Esophagus (tissue), 2 donors: ENCODE data around the gene NUP50. TPM values are rescaled to one million over a fixed set of nuclear protein-coding genes. Genes with fewer than 3 reads are reported as not detected.

Experiments
- H3K27ac ChIP-seq, 2 donors: one replicate each; pipeline ENCODE4 v1.5.1; 2013; ENCODE audit warnings: low read depth in 2 of 2, mild to moderate bottlenecking in 2 of 2, inconsistent platforms in 1 of 2, low read length in 1 of 2, moderate library complexity in 1 of 2
- H3K27me3 ChIP-seq, 2 donors: one replicate each; pipeline ENCODE4 v1.6.1; 2013; ENCODE audit warnings: low read length in 2 of 2, control low read depth in 1 of 2, mild to moderate bottlenecking in 1 of 2; ENCODE audit not compliant: insufficient read depth in 2 of 2, control insufficient read depth in 1 of 2
- H3K36me3 ChIP-seq, 2 donors: one replicate each; pipeline ENCODE4 v1.6.1; 2013; ENCODE audit warnings: low read length in 1 of 2; ENCODE audit not compliant: control insufficient read depth in 2 of 2, insufficient read depth in 2 of 2
- H3K4me1 ChIP-seq, 2 donors: one replicate each; pipeline ENCODE4 v1.6.1; 2013; ENCODE audit warnings: low read length in 1 of 2; ENCODE audit not compliant: control insufficient read depth in 2 of 2, insufficient read depth in 2 of 2
- H3K4me3 ChIP-seq, 2 donors: one replicate each; pipeline ENCODE4 v1.5.1; 2013; ENCODE audit warnings: low read length in 2 of 2, mild to moderate bottlenecking in 2 of 2, low read depth in 1 of 2, moderate library complexity in 1 of 2
- H3K9me3 ChIP-seq, 2 donors: one replicate each; pipeline ENCODE4 v1.6.1; 2013; ENCODE audit warnings: mild to moderate bottlenecking in 2 of 2, low read depth in 1 of 2, low read length in 1 of 2, moderate library complexity in 1 of 2; ENCODE audit not compliant: control insufficient read depth in 2 of 2, insufficient read depth in 1 of 2
- WGBS, 2 donors: extraction: QIAGEN DNeasy Blood & Tissue Kit; methylation state at CpG; one replicate each; pipeline ENCODE4 v1.1.7; 2013; 5-methylcytosine and 5-hydroxymethylcytosine counted together
- polyA plus RNA-seq, 2 donors: library from polyadenylated mRNA; stranded (reverse); fragments of 200-250 nt; gene quantifications; one replicate each; pipeline ENCODE4 v1.2.3, GENCODE V29; 2013
- donor health status: healthy with polysubstance abuse.
- donor health status: Bipolar disorder and iron deficiency.

NUP50 gene
- polyA plus RNA-seq, 2 donors = 19.7 to 21.5 TPM

DNA sequence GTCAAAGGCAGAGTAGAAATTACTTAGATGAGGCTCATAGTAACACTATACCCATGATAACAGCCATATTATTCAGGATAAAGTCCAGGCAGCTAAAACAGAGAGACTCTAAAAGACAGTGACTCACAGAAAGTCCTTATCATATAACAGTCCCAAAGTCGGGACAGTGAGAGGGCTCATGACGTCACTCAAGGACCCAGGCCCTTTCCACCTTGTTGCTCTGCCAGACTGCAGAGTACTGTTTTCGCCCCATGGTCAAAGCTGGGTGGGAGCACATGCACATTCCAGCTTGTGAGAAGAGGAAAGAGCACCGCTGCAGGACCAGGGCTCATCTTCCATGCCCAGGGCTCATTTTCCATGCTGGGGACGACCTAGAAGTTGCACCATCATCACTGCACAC lies 29.4 kb upstream of the NUP50 start:
- H3K36me3 ChIP-seq = peaks cover 4 to 9% of the 10 kb centered on the region in 2 donors
- H3K4me1 ChIP-seq = peaks cover 0 to 2% of the 10 kb centered on the region in 2 donors
- H3K4me3 ChIP-seq = no peak overlapping the region
- no peak overlapping the region for H3K27ac ChIP-seq
- peaks cover 4 to 5% of the 10 kb centered on the region in 2 donors for H3K9me3 ChIP-seq
- no peaks in the 10 kb centered on the region for H3K27me3 ChIP-seq
- WGBS, 2 donors = 96% methylated on average over 5 of the region's 5 CpGs

DNA sequence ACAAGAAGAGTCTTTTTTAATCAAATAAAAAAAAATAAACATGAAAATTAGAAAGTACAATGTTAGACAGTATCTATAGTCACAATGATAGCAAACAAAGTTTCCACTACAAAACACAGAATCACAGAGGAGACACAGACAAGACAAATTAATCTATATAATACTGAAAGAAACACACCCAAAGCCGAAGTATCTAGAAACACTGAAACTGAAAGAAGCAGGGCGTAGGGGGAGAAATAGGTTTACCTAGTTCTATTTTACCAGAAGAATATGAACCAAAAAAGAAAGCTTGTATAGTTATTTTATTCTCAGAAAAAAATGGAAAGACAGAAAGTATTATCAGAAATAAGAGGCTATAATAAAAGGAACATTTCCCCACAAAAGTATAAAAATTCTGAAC lies 27.1 kb upstream of the NUP50 start:
- Histone ChIP-seq H3K27ac (no peak overlapping the region), H3K27me3 (no peaks in the 10 kb centered on the region), H3K4me3 (no peak overlapping the region), H3K36me3 (peaks cover 4 to 9% of the 10 kb centered on the region in 2 donors), H3K9me3 (peaks cover 4 to 5% of the 10 kb centered on the region in 2 donors), H3K4me1 (no peaks in the 10 kb centered on the region)
- 80 to 88% methylated on average over 2 of the region's 2 CpGs for WGBS, 2 donors

DNA sequence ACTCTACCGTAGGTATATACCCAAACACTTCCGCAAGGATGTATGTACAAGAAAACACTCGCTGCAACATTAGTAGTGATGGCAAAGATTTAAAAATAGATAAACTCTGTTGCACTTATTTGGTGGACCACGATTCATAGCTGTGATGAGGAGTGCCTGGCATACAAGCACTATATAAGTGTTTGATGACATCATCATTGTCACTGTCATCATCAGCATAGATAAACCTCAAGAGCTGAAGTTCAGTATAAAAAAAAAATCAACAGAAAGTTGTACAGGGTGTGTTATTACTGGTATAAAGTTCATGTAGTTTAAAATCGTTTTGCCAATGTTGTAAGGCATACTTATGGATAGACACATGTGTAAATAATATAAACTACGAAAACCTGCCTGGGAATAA lies 24.0 kb upstream of the NUP50 start:
- WGBS, 2 donors = 92 to 94% methylated on average over 6 of the region's 6 CpGs
- Histone ChIP-seq H3K9me3 (no peaks in the 10 kb centered on the region), H3K36me3 (peaks cover 0 to under 1% of the 10 kb centered on the region in 2 donors), H3K27ac (no peak overlapping the region), H3K4me3 (no peak overlapping the region), H3K4me1 (no peaks in the 10 kb centered on the region), H3K27me3 (no peaks in the 10 kb centered on the region)

DNA sequence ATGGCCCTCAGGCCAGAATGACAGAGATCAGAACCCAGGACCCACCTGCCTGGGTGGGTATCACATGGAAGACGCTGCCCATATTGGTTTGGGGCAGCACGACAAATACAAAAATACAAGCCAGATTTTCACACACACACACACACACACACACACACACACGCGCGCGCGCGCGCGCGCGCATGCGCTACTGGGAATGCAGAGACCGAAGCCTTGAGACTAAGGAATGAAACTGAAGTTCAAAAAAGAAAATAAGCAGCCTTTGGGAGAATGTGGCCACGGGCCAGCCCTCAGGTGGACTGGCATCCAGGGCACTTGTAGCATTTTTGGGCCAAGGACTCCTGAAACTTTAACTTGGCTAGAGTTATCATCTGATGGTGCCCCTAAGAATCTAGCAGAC lies 21.3 kb upstream of the NUP50 start:
- H3K4me1 ChIP-seq = no peaks in the 10 kb centered on the region
- H3K27me3 ChIP-seq = no peaks in the 10 kb centered on the region
- H3K4me3 ChIP-seq = no peak overlapping the region
- H3K9me3 ChIP-seq = no peaks in the 10 kb centered on the region
- H3K36me3 ChIP-seq = no peaks in the 10 kb centered on the region
- no peak overlapping the region for H3K27ac ChIP-seq
- 76 to 85% methylated on average over 15 of the region's 15 CpGs for WGBS, 2 donors

DNA sequence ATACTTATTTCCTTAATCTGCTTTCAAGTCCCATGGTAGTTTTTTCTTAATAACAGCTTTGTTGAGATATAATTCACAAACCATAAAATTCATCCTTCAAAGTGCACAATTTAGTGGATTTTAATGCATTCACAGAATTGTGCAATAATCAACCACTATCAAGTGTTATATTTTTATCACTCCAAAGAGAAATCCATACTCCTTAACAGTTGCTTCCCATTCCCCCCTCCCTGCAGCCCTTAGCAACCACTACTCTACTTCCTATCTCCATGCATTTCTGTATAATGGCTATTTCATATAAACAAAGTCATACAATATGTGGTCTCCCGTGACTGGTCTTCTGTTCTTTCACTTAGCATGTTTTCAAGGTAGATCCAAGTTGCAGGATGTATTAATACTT lies 18.8 kb upstream of the NUP50 start:
- H3K36me3 ChIP-seq = no peaks in the 10 kb centered on the region

GRCh38 chr22:45149671-45150070 lies 14.1 kb upstream of the NUP50 start:
- Histone ChIP-seq H3K36me3 (peaks cover 0 to 3% of the 10 kb centered on the region in 2 donors), H3K4me1 (no peaks in the 10 kb centered on the region), H3K27ac (no peak overlapping the region), H3K9me3 (no peaks in the 10 kb centered on the region), H3K4me3 (no peak overlapping the region), H3K27me3 (no peaks in the 10 kb centered on the region)
- WGBS, 2 donors = 69 to 81% methylated on average over 2 of the region's 2 CpGs

More for the DNA sequence above, 18.8 kb upstream of the NUP50 start:
- no peaks in the 10 kb centered on the region for H3K4me1 ChIP-seq
- no peaks in the 10 kb centered on the region for H3K9me3 ChIP-seq
- no peaks in the 10 kb centered on the region for H3K27me3 ChIP-seq
- WGBS, 2 donors = 62 to 68% methylated on average over 1 of the region's 1 CpG
- H3K27ac ChIP-seq = no peak overlapping the region
- H3K4me3 ChIP-seq = no peak overlapping the region

DNA sequence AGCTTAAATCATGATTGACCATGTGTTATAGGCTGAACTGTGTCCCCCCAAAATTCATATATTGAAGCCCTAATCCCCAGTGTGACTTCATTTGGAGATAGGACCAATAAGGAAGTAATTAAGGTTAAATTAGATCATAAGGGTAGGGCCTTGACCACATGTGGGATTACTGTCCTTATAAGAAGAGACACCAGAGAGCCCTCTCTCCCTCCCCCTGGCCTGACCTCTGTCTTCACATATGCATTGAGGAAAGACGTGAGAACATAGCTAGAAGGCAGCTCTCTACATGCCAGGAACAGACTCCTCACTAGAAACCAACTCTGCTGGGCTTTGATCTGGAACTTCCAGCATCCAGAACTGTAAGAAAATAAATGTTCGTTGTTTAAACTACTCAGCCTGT lies 13.6 kb upstream of the NUP50 start:
- H3K4me1 ChIP-seq = no peaks in the 10 kb centered on the region
- H3K36me3 ChIP-seq = peaks cover 0 to 3% of the 10 kb centered on the region in 2 donors
- no peaks in the 10 kb centered on the region for H3K9me3 ChIP-seq
- WGBS, 2 donors = 46 to 88% methylated on average over 2 of the region's 2 CpGs
- no peaks in the 10 kb centered on the region for H3K27me3 ChIP-seq
- H3K4me3 ChIP-seq = no peak overlapping the region
- no peak overlapping the region for H3K27ac ChIP-seq

GRCh38 chr22:45151503-45151902 lies 12.2 kb upstream of the NUP50 start:
- WGBS, 2 donors = 91% methylated on average over 6 of the region's 6 CpGs
- Histone ChIP-seq H3K27me3 (no peaks in the 10 kb centered on the region), H3K36me3 (peaks cover 0 to 5% of the 10 kb centered on the region in 2 donors), H3K9me3 (no peaks in the 10 kb centered on the region), H3K4me1 (no peaks in the 10 kb centered on the region), H3K27ac (no peak overlapping the region), H3K4me3 (no peak overlapping the region)

- 88 to 95% methylated on average over 3 of the region's 3 CpGs for WGBS, 2 donors
- no peak overlapping the region for H3K27ac ChIP-seq
Observed at GRCh38 chr22:45154383-45154782, 9.3 kb upstream of the NUP50 start.

DNA sequence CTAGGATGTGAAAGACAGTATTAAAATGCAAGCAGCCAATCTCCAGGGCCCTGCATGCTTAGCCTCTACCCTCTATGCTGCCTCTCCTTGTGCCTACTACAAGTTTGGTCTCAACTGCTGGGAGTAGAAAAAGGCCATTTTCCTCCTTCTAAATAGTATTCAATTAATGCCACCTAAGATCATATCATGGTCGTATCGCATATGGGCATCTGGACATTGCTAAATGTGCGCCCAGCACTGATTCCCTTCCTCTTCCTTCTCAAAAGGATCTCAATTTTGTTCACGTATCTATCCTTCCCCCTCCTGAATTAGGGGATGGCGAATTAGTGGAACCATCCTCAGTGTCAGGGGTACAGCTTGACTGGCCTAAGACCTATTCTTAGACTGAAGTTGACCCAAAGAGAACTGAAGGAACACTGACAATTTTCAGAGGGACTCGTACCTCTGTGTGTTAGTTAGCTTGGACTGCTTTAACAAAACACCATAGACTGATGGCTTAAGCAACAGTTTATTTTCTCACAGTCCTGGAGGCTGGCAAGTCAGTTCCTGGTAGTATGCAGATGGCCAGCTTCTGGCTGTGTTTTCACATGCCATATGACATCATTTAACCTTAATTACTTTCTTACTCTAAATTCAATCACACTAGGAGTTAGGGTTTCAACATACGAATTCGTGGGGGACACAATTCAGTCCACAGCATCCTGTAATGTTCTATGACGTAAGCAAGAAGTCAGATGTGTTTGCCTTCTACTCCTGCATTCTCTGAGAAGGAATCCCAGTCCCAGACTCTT lies 8.5 kb upstream of the NUP50 start:
- 79 to 80% methylated on average over 9 of the region's 9 CpGs for WGBS, 2 donors
- H3K9me3 ChIP-seq = no peaks in the 10 kb centered on the region
- peaks cover 0 to 6% of the 10 kb centered on the region in 2 donors for H3K4me1 ChIP-seq
- H3K27ac ChIP-seq = no peak overlapping the region
- no peaks in the 10 kb centered on the region for H3K27me3 ChIP-seq
- H3K4me3 ChIP-seq = no peak overlapping the region
- peaks cover 0 to 13% of the 10 kb centered on the region in 2 donors for H3K36me3 ChIP-seq

More at GRCh38 chr22:45154383-45154782, 9.3 kb upstream of the NUP50 start:
- peaks cover 0 to 15% of the 10 kb centered on the region in 2 donors for H3K36me3 ChIP-seq
- peaks cover 0 to 3% of the 10 kb centered on the region in 2 donors for H3K4me1 ChIP-seq
- H3K4me3 ChIP-seq = no peak overlapping the region
- no peaks in the 10 kb centered on the region for H3K9me3 ChIP-seq
- no peaks in the 10 kb centered on the region for H3K27me3 ChIP-seq
